Adrenal gland (tissue), 12 donors: ENCODE measurements around the gene KMT2C. TPM values are rescaled to one million over a fixed set of nuclear protein-coding genes. Genes with fewer than 3 reads are reported as not detected.

ENCODE experiments used
- DNase-seq, 7 donors: peaks; one replicate each; pipeline ENCODE4 v3.0.0-alpha.2; 2019 to 2020
- H3K27ac ChIP-seq, 5 donors: fragments of 200-600 bp; sonication (generic) in 4 of 5; 1 replicate in 3 of 5; 2 replicates in 2 of 5; pipeline versions ENCODE4 v1.5.1 to v1.8.0; 2016 to 2020; ENCODE audit warnings: mild to moderate bottlenecking in 1 of 5
- H3K27me3 ChIP-seq: fragments of 200-600 bp; 2 replicates; pipeline ENCODE4 v1.8.0; 2021
- H3K36me3 ChIP-seq, 2 donors: fragments of 200-600 bp; replicated peaks in 1 of 2; 1 replicate in 1 of 2; 2 replicates in 1 of 2; pipeline versions ENCODE4 v1.5.1 to v1.8.0; 2018 to 2022
- H3K4me1 ChIP-seq, 2 donors: fragments of 200-600 bp; replicated peaks in 1 of 2; 1 replicate in 1 of 2; 2 replicates in 1 of 2; pipeline versions ENCODE4 v1.5.1 to v1.8.0; 2018 to 2021
- H3K4me3 ChIP-seq, 4 donors: fragments of 200-600 bp; sonication (generic) in 3 of 4; one replicate each; pipeline ENCODE4 v1.5.1; 2016 to 2018
- H3K9me3 ChIP-seq, 3 donors: fragments of 200-600 bp; sonication (generic) in 1 of 3; replicated peaks in 1 of 3; 1 replicate in 2 of 3; 2 replicates in 1 of 3; pipeline versions ENCODE4 v1.5.1 to v1.8.0; 2016 to 2021
- POLR2A ChIP-seq, 2 donors: fragments of 450-650 bp; IDR thresholded peaks; one replicate each; pipeline ENCODE4 v1.6.1; 2017; ENCODE audit warnings: antibody characterized with exemption in 2 of 2, mild to moderate bottlenecking in 2 of 2, moderate library complexity in 1 of 2
- WGBS, 4 donors: extraction: QIAGEN DNeasy Blood & Tissue Kit in 2 of 4; methylation state at CpG; one replicate each; pipeline versions ENCODE4 v1.1.5 to v1.1.7; 2013 to 2017; 5-methylcytosine and 5-hydroxymethylcytosine counted together
- intact Hi-C, 2 donors: fragments of 100-400 bp; cut with DNase I; formaldehyde crosslinking; loops; one replicate each; pipeline versions ENCODE4 v1.14.1 to v1.15.0; 2022 to 2023
- polyA plus RNA-seq, 3 donors: library from polyadenylated mRNA; stranded (reverse); fragments of 200-250 nt in 2 of 3; fragments of 350-450 nt in 1 of 3; fragmentation: Illumina TruSeq in 1 of 3; extraction: RNeasy Lipid Tissue Mini Kit (QIAGEN cat#74804) in 1 of 3; gene quantifications; one replicate each; pipeline ENCODE4 v1.2.3, GENCODE V29; 2013 to 2014
- total RNA-seq, 9 donors: library from RNA; depleted of rRNA in 4 of 9; stranded (reverse); fragments of >200 nt in 4 of 9; fragments of 120-200 nt in 1 of 9; fragmentation: NEBNext Ultra II Directional in 1 of 9; extraction: Animal tissue kit (Norgen Biotek cat#: 25700) in 1 of 9; gene quantifications; one replicate each; pipeline versions ENCODE4 v1.1.0 to v1.2.4, GENCODE V29; 2013 to 2023
- TF ChIP-seq, protein P1 (sequence below), 6 experiments: fragments of 450-650 bp in 4 of 6; fragments of 200-600 bp in 2 of 6; sonication (generic) in 1 of 6; IDR thresholded peaks; 1 replicate in 5 of 6; 2 replicates in 1 of 6; pipeline versions ENCODE4 v1.5.1 to v1.8.0; 2016 to 2021; ENCODE audit warnings: antibody characterized with exemption in 6 of 6, mild to moderate bottlenecking in 2 of 6, moderate library complexity in 1 of 6
- donor health status: healthy with polysubstance abuse.
- donor health status: Bipolar disorder and iron deficiency.
- donor health status: DM: yes; HTN: yes; CAD: no.
- donor health status: DM: no; HTN: no; CAD: no.
- donor health status: DM: no; HTN: no; CAD: no.
- donor health status: DM: yes; HTN: yes; CAD: no.

Gene KMT2C
- total and polyA plus RNA-seq, 12 donors: 6.9 to 105 (median 55.6) TPM

DNA sequence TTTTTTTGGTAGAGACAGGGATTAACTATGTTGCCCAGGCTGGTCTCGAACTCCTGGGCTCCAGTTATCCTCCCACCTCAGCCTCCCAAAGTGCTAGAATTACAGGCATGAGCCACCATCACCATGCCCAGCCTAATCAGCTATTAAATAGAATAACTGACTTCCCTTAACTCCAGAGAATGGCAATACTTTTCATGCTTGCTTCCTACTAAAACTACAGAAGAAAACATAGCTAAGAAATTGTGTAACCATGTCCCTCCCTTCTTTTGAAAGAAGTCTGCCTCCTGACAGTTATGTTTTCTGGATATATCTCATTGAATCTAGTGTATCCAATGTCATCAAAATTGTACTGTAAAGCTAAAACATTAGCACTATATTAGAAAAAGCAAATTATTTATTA lies 95.6 kb downstream of the KMT2C start:
- 94 to 100% (median 98%) methylated on average over 1 of the region's 1 CpG for WGBS, 4 donors
- Histone ChIP-seq H3K36me3 (no peaks in the 10 kb centered on the region), H3K4me1 (peaks cover 6 to 37% of the 10 kb centered on the region in 2 donors), H3K27ac (no peak overlapping the region), H3K9me3 (no peaks in the 10 kb centered on the region), H3K27me3 (no peaks in the 10 kb centered on the region), H3K4me3 (no peak overlapping the region)
- DNase-seq: no peak
- intact Hi-C loops: no loop called here
- TF ChIP-seq POLR2A (IDR thresholded peaks at IDR 0.05): no peak
- TF ChIP-seq, protein P1, sequence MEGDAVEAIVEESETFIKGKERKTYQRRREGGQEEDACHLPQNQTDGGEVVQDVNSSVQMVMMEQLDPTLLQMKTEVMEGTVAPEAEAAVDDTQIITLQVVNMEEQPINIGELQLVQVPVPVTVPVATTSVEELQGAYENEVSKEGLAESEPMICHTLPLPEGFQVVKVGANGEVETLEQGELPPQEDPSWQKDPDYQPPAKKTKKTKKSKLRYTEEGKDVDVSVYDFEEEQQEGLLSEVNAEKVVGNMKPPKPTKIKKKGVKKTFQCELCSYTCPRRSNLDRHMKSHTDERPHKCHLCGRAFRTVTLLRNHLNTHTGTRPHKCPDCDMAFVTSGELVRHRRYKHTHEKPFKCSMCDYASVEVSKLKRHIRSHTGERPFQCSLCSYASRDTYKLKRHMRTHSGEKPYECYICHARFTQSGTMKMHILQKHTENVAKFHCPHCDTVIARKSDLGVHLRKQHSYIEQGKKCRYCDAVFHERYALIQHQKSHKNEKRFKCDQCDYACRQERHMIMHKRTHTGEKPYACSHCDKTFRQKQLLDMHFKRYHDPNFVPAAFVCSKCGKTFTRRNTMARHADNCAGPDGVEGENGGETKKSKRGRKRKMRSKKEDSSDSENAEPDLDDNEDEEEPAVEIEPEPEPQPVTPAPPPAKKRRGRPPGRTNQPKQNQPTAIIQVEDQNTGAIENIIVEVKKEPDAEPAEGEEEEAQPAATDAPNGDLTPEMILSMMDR (IDR thresholded peaks at IDR 0.05): no peak

DNA sequence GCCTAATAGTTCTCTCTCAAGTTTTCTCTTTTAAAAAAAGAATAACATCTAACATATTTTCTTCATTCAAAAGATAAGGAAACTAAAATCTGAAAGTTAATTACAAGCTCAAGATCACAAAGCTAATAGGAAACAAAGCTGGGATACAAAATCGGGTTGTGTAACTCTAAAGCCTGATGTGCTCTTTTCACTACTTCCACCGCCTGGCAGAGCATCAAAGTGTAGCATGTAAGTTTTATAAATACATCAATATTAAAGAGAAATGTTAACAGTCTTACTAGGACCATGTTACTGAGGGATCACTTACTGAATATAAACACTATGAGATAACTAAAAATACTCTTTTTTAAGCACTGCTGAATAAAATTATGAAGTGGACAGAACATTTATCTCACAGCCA lies 97.2 kb downstream of the KMT2C start:
- H3K4me3 ChIP-seq: no peak overlapping the region
- WGBS, 4 donors: 41 to 49% (median 46%) methylated on average over 2 of the region's 2 CpGs
- H3K9me3 ChIP-seq: no peaks in the 10 kb centered on the region
- H3K27me3 ChIP-seq: no peaks in the 10 kb centered on the region
- no peak overlapping the region for H3K27ac ChIP-seq
- TF ChIP-seq, protein P1 (IDR thresholded peaks at IDR 0.05): no peak
- TF ChIP-seq POLR2A (IDR thresholded peaks at IDR 0.05): no peak
- DNase-seq: no peak
- peaks cover 6 to 39% of the 10 kb centered on the region in 2 donors for H3K4me1 ChIP-seq
- intact Hi-C loops: loop anchor here (10.0 kb wide), 1 partner anchor 366 kb away; no protein-coding TSS in a partner anchor
- no peaks in the 10 kb centered on the region for H3K36me3 ChIP-seq

DNA sequence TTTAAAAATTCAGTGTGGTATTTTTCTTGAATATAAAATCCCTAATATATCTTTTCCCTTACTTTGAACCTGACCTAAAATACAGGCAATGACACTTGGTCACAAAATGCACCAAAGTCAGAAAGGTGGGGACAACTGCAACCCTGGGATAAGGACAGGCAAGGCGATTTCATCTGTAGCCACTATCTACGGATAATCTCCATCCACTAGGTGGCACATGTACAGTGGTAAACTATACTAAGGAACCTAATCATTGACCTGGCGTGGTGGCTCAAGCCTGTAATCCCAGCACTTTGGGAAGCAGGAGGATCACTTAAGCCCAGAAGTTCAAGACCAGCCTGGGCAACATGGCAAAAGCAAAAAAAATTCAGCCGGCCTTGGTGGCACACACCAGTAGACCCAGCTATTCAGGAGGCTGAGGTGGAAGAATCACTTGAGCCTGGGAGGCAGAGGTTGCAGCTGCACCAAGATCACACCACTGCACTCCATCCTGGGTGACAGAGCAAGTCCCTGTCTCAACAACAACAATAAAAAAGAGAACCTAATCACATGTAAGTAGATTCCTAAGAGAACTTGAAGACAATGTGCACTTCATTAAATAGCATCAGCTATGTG lies 98.9 kb downstream of the KMT2C start:
- intact Hi-C loops: loop anchor here (10.0 kb wide), 1 partner anchor 368 kb away; no protein-coding TSS in a partner anchor
- H3K4me1 ChIP-seq: peaks cover 6 to 39% of the 10 kb centered on the region in 2 donors
- no peaks in the 10 kb centered on the region for H3K36me3 ChIP-seq
- no peaks in the 10 kb centered on the region for H3K9me3 ChIP-seq
- no peak for TF ChIP-seq POLR2A (IDR thresholded peaks at IDR 0.05)
- TF ChIP-seq, protein P1 (IDR thresholded peaks at IDR 0.05): peak; percentile 20 to 57 (median 48)
- DNase-seq: peak in 5 of 7 donors; percentile 25 to 42 (median 29)
- H3K27me3 ChIP-seq: no peaks in the 10 kb centered on the region
- H3K27ac ChIP-seq: no peak overlapping the region
- 26 to 43% (median 31%) methylated on average over 4 of the region's 4 CpGs for WGBS, 4 donors
- no peak overlapping the region for H3K4me3 ChIP-seq

DNA sequence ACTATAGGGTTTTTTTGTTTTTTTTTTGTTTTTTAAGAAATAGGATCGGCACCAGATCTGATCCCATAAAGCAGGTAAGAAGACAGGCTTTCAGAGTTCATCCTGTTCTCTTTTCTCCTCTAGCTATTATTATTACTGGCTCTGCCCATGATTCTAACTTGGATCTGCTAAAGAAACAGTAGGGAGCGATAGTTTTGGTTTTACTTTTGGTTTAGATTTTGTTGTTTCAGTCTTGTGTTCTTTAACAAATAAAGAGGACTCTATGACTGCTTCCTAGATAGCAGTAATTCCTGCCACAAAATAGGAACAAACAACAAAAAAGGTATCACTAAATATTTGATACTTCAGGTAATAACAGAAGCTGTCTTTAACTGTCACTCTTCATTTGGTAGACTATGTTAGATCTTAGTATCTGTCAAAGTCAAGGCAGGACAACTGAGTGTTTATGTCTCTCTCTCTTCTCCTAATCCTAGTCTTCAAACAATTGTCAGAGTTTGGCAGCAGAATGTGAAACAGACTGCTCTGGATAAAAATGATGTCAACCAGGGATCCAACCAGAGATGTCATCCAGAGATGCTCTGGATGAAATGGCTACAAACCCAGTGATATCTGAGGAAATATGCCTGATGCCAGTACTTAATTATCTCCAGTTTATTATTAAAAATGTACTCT lies 99.8 kb downstream of the KMT2C start:
- 40 to 57% (median 47%) methylated on average over 2 of the region's 2 CpGs for WGBS, 4 donors
- Histone ChIP-seq H3K4me1 (peaks cover 6 to 36% of the 10 kb centered on the region in 2 donors), H3K4me3 (peak overlapping the region in 1 of 4 donors; percentile 19), H3K9me3 (no peaks in the 10 kb centered on the region), H3K27me3 (no peaks in the 10 kb centered on the region), H3K27ac (peak overlapping the region in 2 of 5 donors; percentile 11 to 29), H3K36me3 (no peaks in the 10 kb centered on the region)
- TF ChIP-seq POLR2A (IDR thresholded peaks at IDR 0.05): no peak
- TF ChIP-seq, protein P1 (IDR thresholded peaks at IDR 0.05): no peak
- no peak for DNase-seq
- intact Hi-C loops: loop anchor here (10.0 kb wide), 1 partner anchor 369 kb away; no protein-coding TSS in a partner anchor
